ENCODE results near the gene USP11. TPM values are rescaled to one million over a fixed set of nuclear protein-coding genes. Genes with fewer than 3 reads are reported as not detected.

Gene USP11
- total and polyA plus RNA-seq, 11 donors = 17.9 to 68.9 (median 42.9) TPM

DNA sequence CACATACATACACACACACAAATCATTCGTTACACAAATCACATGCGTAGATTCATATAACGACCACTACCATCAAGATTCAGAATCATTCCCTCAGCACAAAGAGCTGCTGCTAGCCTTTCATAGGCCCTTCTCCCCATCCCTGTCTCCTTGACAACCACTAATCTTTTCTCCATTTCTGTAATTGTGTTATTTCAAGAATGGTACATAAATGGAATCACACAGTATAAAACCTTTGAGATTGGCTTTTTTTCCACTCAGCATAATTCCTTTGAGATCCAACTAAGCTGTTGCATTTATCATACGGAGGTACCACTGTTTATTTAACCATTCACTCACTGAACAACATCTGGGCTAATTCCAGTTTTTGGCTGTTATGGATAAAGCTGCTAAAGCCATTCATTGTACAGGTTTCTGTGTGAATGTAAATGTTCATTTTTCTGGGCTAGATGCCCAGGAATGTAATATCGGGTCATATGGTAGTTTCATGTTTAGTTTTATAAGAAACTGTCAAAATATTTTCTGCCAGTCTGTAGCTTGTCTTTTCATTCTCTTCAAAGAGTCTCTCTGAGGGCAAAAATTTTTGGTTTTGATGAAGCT is 64.1 kb downstream of the USP11 start:
- DNase-seq (no peak), ATAC-seq (no peak)
- Histone ChIP-seq H3K9me3 (peaks cover 0 to 31% (median 0%) of the 10 kb centered on the region in 12 donors), H3K36me3 (no peaks in the 10 kb centered on the region), H3K27me3 (peaks cover 0 to 21% (median 0%) of the 10 kb centered on the region in 9 donors), H3K27ac (no peak overlapping the region), H3K4me1 (no peaks in the 10 kb centered on the region), H3K4me3 (no peak overlapping the region)
- intact Hi-C loops (cut with DNase I) = no loop called here
- TF ChIP-seq CTCF (IDR thresholded peaks at IDR 0.05) (no peak), POLR2A (IDR thresholded peaks at IDR 0.05) (no peak)
- 59 to 70% (median 66%) methylated on average over 5 of the region's 5 CpGs for WGBS, 4 donors

- Histone ChIP-seq H3K4me1 (no peaks in the 10 kb centered on the region), H3K27me3 (peaks cover 0 to 22% (median 0%) of the 10 kb centered on the region in 9 donors), H3K27ac (no peak overlapping the region), H3K9me3 (peaks cover 0 to 27% (median 0%) of the 10 kb centered on the region in 12 donors), H3K4me3 (no peak overlapping the region), H3K36me3 (no peaks in the 10 kb centered on the region)
- TF ChIP-seq CTCF (IDR thresholded peaks at IDR 0.05) (no peak), POLR2A (IDR thresholded peaks at IDR 0.05) (no peak)
- 82 to 93% (median 84%) methylated on average over 5 of the region's 5 CpGs for WGBS, 4 donors
- intact Hi-C loops (cut with DNase I) = no loop called here
- DNase-seq (no peak), ATAC-seq (no peak)
These were observed 65.1 kb downstream of the USP11 start for GRCh38 chrX:47297874-47298273.

Other genes with a start within 250 kb of the USP11 start
- 10 to 100 TPM in 8 of 9 donors, 1 to 10 TPM in 1; 6.5 to 23.6 (median 18.4) TPM for gene RGN, start 154.6 kb upstream of the USP11 start, total RNA-seq
- gene RGN, start 154.6 kb upstream of the USP11 start, polyA plus RNA-seq = 10 to 100 TPM in 1 of 2 donors, 1 to 10 TPM in 1; 3.2 to 16.0 TPM
- gene NDUFB11, start 88.3 kb upstream of the USP11 start, total RNA-seq = 100 to 1,000 TPM; 133 to 217 (median 173) TPM
- gene NDUFB11, start 88.3 kb upstream of the USP11 start, polyA plus RNA-seq = 100 to 1,000 TPM; 128 to 254 TPM
- gene RBM10, start 87.8 kb upstream of the USP11 start, total RNA-seq = 10 to 100 TPM; 17.5 to 44.6 (median 28.3) TPM
- gene RBM10, start 87.8 kb upstream of the USP11 start, polyA plus RNA-seq = 10 to 100 TPM; 21.2 to 40.9 TPM
- gene UBA1, start 39.2 kb upstream of the USP11 start, total RNA-seq = 100 to 1,000 TPM; 116 to 171 (median 130) TPM
- gene UBA1, start 39.2 kb upstream of the USP11 start, polyA plus RNA-seq = 100 to 1,000 TPM in 1 of 2 donors, 10 to 100 TPM in 1; 86.9 to 134 TPM
- gene CDK16, start 14.3 kb upstream of the USP11 start, total RNA-seq = 100 to 1,000 TPM; 123 to 209 (median 143) TPM
- gene CDK16, start 14.3 kb upstream of the USP11 start, polyA plus RNA-seq = 100 to 1,000 TPM; 100 to 115 TPM
- gene ZNF157, start 137.6 kb downstream of the USP11 start, total RNA-seq = under 1 TPM in 2 of 9 donors, not detected in 7; 0.16 to 0.25 TPM
- under 1 TPM in 1 of 2 donors, not detected in 1; 0.06 TPM for gene ZNF157, start 137.6 kb downstream of the USP11 start, polyA plus RNA-seq